HUES64 (cell line): Measurements from ENCODE around the gene SAMD5.

Experiments
- H3K27ac ChIP-seq: 2 replicates; pipeline ENCODE4 v1.7.0; 2013; ENCODE audit warnings: low read depth, low read length, inconsistent platforms
- H3K27me3 ChIP-seq: 2 replicates; pipeline ENCODE4 v1.6.1; 2013; ENCODE audit warnings: mild to moderate bottlenecking, low read length; ENCODE audit not compliant: insufficient read depth
- H3K36me3 ChIP-seq: 2 replicates; pipeline ENCODE4 v1.6.1; 2013; ENCODE audit warnings: mild to moderate bottlenecking, low read length; ENCODE audit not compliant: insufficient read depth
- H3K4me1 ChIP-seq: 2 replicates; pipeline ENCODE4 v1.6.1; 2013; ENCODE audit warnings: mild to moderate bottlenecking, low read length, moderate library complexity; ENCODE audit not compliant: insufficient read depth
- H3K4me3 ChIP-seq: 2 replicates; pipeline ENCODE4 v1.5.1; 2013; ENCODE audit warnings: mild to moderate bottlenecking, low read length, moderate library complexity
- H3K9ac ChIP-seq: 2 replicates; pipeline ENCODE4 v1.6.1; 2013; ENCODE audit warnings: mild to moderate bottlenecking, low read depth, low read length
- H3K9me3 ChIP-seq: 2 replicates; pipeline ENCODE4 v1.6.1; 2013; ENCODE audit warnings: low read depth, low read length; ENCODE audit not compliant: insufficient read depth
- WGBS: fragments of 150-250, 120-280 bp; methylation state at CpG from one replicate; pipeline ENCODE4 v1.1.7; 2013; ENCODE audit warnings: missing lambda C conversion rate; 5-methylcytosine and 5-hydroxymethylcytosine counted together

Gene SAMD5

DNA sequence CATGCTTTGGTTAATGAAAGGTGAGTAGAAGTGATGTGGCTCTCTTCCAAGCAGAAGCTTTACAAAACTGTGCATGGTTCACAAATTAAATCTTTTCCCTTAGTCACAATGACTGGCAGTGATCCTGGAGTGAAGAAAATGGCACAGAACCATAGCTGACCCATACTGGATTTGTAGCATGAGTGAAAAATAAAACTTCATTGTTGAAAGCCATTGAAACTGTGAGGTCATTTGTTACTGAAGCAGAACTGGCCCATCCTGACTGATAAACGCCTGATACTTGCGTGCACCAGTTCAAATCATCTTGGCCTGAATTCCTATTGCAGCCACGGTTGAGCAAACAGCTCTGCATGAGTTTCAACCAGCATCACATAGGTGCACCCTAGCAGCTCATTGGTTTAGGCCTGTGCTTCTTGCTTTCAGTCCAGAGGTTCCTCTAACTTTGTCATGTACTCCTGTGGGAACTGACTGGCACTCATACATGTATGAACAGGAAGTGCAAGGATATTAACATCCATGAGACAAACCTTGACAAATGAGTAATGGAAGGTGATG is 40.5 kb downstream of the SAMD5 start:
- no peaks in the 10 kb centered on the region for H3K27me3 ChIP-seq
- WGBS: 94% methylated on average over 3 of the region's 3 CpGs
- no peak overlapping the region for H3K4me3 ChIP-seq
- H3K36me3 ChIP-seq: no peaks in the 10 kb centered on the region
- no peaks in the 10 kb centered on the region for H3K9me3 ChIP-seq
- H3K27ac ChIP-seq: no peak overlapping the region
- H3K4me1 ChIP-seq: peaks cover 6% of the 10 kb centered on the region
- no peak overlapping the region for H3K9ac ChIP-seq

DNA sequence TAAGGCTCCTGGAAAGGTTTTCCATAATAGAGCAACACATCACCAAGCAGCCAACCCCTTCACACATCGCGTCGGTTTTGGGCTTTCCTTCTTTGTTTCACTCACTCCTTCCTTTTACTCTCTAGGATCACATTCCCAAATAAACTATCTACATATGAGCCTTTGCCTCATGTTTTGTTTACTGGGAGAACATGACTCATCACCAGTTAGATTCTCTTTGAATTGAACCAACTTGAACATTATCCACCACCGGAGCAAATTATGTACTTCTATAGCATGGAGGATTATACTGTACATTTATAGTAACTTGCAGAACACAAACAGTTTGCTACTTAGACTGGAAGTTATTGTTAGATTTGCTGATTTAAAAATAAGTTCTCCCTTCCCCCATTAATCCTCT is 41.0 kb downstream of the SAMD5 start:
- WGBS: 93% methylated on average over 4 of the region's 4 CpGs

DNA sequence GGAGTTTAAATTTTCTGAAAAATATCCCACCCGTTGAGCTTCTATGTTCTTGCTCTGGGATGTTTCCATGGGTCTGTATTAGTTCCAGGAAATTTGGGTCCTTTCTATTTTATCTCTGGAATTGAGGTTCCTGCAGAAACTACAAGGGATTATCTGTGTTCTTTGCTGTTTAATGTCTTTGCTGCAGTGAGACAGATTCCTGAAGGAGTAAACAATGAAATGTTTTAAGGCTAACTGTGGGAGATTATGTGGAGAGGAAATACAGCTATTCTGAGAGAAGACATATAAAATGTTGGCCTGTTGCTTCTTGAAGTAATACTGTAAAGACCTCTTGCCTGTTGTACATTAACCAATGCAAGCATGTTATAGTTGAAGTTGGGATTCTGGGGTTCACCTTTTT is 43.5 kb downstream of the SAMD5 start:
- Histone ChIP-seq H3K4me1 (no peaks in the 10 kb centered on the region), H3K4me3 (no peak overlapping the region), H3K27me3 (no peaks in the 10 kb centered on the region), H3K9me3 (no peaks in the 10 kb centered on the region), H3K36me3 (no peaks in the 10 kb centered on the region), H3K27ac (no peak overlapping the region), H3K9ac (no peak overlapping the region)
- 97% methylated on average over 1 of the region's 1 CpG for WGBS

More for the DNA sequence above, 41.0 kb downstream of the SAMD5 start:
- Histone ChIP-seq H3K27ac (no peak overlapping the region), H3K27me3 (no peaks in the 10 kb centered on the region), H3K36me3 (no peaks in the 10 kb centered on the region), H3K9ac (no peak overlapping the region), H3K4me3 (no peak overlapping the region), H3K4me1 (peaks cover 6% of the 10 kb centered on the region), H3K9me3 (no peaks in the 10 kb centered on the region)

DNA sequence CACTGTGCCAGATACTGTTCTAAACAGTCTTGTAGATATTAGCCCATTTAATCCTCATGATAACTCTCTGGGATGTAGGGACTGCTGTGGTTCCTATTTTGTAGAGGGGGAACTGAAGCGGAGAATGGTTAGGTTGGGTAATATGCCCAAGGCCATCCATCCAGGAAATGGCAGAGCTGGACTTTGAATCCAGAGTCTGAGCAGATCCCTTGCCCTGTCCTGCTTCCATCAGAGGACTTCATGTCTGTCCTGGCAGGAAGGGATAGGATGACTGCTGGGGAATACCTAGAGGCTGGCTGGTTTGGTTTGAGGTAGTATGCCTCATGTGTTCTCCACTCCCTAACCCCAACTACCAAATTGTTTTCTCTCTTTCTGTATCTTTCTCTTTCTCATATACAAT is 44.6 kb downstream of the SAMD5 start:
- H3K9ac ChIP-seq: no peak overlapping the region
- WGBS: 100% methylated on average over 1 of the region's 1 CpG
- H3K27me3 ChIP-seq: no peaks in the 10 kb centered on the region
- no peaks in the 10 kb centered on the region for H3K36me3 ChIP-seq
- no peaks in the 10 kb centered on the region for H3K4me1 ChIP-seq
- no peak overlapping the region for H3K4me3 ChIP-seq
- H3K9me3 ChIP-seq: no peaks in the 10 kb centered on the region
- H3K27ac ChIP-seq: no peak overlapping the region

DNA sequence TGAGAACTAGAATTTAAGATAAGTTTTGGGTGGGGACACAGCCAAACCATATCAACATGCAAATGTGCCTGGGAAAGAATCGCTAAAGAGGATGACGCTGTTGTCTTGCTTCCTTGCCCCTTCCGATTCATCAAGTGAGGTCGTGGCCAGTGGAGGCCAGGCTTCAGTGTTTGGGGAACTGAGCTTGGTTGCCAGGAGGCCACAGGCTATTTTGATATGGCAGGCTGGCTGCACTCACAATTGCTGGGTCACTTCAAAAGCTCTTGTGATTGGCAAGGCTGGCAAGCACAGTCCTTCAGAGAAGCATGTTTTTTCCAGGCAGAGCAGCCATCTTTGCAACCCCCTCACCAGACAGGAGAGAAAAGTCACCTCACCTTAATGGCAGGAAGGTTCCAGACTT is 45.8 kb downstream of the SAMD5 start:
- Histone ChIP-seq H3K27me3 (no peaks in the 10 kb centered on the region), H3K4me3 (no peak overlapping the region), H3K27ac (no peak overlapping the region), H3K4me1 (no peaks in the 10 kb centered on the region), H3K9me3 (no peaks in the 10 kb centered on the region), H3K9ac (no peak overlapping the region), H3K36me3 (no peaks in the 10 kb centered on the region)
- WGBS: 95% methylated on average over 4 of the region's 4 CpGs

DNA sequence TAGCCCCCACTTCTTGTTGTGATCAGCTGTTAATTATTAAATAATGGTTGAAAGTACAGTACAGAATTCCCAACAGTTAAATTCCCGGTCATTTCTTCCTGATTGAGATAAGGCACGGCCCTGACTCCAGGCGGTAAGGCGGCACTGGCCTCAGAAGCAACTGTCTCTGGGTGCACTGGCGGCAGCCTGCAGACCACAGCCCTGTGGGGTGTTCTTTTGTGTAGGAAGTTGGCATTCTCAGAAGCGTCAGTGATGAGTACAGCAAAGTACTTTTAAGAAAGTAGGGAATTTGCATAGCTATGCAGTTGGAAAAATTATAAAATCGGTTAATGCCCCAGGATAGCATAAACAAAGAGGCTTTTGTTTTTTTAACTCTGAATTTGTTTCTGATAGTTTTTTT is 50.5 kb downstream of the SAMD5 start:
- H3K9ac ChIP-seq: no peak overlapping the region
- H3K27me3 ChIP-seq: no peaks in the 10 kb centered on the region
- no peaks in the 10 kb centered on the region for H3K4me1 ChIP-seq
- WGBS: 80% methylated on average over 7 of the region's 7 CpGs
- no peaks in the 10 kb centered on the region for H3K36me3 ChIP-seq
- no peaks in the 10 kb centered on the region for H3K9me3 ChIP-seq
- H3K27ac ChIP-seq: no peak overlapping the region
- H3K4me3 ChIP-seq: no peak overlapping the region

DNA sequence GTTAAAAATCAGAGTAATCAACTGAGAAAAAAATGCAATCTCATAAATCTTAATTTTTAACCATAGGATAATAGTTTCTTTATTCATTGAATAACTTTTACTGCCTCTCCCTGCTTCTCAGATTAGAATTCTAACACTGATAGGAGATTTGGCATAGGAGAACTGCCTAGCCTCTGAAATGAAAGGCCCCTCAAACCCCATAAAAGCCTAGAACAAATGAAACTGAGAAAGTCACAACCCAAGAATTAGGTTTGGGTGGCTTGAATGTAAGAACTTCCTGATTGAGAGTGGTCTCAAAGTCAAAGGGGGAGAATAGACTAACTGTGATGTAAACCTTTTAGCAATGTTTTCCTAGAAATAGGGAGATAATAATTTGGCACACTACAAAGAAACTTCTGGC is 52.2 kb downstream of the SAMD5 start:
- H3K36me3 ChIP-seq: no peaks in the 10 kb centered on the region
- no peak overlapping the region for H3K9ac ChIP-seq
- no peaks in the 10 kb centered on the region for H3K9me3 ChIP-seq
- no peaks in the 10 kb centered on the region for H3K27me3 ChIP-seq
- H3K4me3 ChIP-seq: no peak overlapping the region
- no peaks in the 10 kb centered on the region for H3K4me1 ChIP-seq
- H3K27ac ChIP-seq: no peak overlapping the region

DNA sequence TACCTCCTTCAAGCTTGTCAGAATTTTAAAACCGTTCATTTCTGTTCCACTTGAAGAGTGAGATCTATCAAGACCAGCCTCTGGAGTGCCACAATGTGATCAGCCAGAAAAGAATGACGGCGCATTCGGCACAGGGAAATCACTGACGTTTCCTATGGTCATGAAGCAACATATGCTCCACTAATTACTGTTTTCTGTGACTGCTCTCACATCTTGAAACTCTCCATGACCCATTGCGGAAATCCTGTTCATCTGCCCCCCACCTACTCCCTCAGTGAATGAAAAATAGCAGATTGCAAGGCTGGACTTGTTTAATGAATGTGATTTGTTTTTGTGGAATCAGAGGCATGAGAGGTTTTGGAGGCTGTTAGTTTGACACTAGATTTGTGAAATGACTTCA is 53.2 kb downstream of the SAMD5 start:
- Histone ChIP-seq H3K9ac (no peak overlapping the region), H3K27me3 (no peaks in the 10 kb centered on the region), H3K4me1 (no peaks in the 10 kb centered on the region), H3K36me3 (no peaks in the 10 kb centered on the region), H3K9me3 (no peaks in the 10 kb centered on the region), H3K4me3 (no peak overlapping the region), H3K27ac (no peak overlapping the region)
- 96% methylated on average over 6 of the region's 6 CpGs for WGBS

DNA sequence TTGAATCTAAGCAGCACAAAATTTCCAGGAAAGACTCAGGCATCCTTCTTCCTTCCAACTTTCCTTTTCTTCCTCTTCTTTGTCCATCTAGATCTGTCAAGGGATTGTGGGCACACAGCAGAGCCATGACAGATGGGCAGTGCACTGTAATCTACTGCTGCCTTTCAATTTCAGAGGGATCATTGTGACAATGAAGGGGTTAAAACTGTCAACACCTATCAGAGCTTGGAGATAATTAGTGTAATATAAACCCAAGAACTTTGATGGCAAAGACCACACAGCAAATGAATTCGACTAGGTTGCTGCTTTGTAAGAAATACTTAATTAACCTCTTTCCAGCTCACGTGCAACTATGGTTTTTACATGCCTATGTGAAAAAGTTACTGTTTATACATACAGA is 55.0 kb downstream of the SAMD5 start:
- H3K9ac ChIP-seq: no peak overlapping the region
- H3K4me1 ChIP-seq: no peaks in the 10 kb centered on the region
- H3K36me3 ChIP-seq: no peaks in the 10 kb centered on the region
- H3K27me3 ChIP-seq: no peaks in the 10 kb centered on the region
- no peak overlapping the region for H3K27ac ChIP-seq
- H3K4me3 ChIP-seq: no peak overlapping the region
- no peaks in the 10 kb centered on the region for H3K9me3 ChIP-seq
- no CpG with 5 or more reads among the region's 2 CpGs for WGBS

DNA sequence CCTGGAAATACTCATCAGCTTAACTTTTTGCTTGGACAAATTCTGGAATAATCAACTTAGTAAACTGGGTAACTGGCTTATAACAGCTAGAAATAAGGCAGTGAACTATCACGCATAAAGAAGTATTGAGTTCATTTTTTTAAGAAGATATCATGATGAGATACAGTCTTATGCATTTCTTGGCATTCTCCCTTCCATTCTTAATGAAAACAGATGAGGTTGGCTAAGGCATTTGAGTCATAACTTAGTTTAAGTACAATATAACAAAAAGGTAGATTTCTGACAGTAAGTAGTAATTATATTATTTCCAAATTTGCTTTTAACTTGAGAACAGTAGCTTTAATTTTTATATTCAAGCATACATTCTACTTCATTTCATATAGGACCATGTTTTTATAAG is 56.1 kb downstream of the SAMD5 start:
- 94% methylated on average over 1 of the region's 1 CpG for WGBS
- no peaks in the 10 kb centered on the region for H3K36me3 ChIP-seq
- no peaks in the 10 kb centered on the region for H3K27me3 ChIP-seq

DNA sequence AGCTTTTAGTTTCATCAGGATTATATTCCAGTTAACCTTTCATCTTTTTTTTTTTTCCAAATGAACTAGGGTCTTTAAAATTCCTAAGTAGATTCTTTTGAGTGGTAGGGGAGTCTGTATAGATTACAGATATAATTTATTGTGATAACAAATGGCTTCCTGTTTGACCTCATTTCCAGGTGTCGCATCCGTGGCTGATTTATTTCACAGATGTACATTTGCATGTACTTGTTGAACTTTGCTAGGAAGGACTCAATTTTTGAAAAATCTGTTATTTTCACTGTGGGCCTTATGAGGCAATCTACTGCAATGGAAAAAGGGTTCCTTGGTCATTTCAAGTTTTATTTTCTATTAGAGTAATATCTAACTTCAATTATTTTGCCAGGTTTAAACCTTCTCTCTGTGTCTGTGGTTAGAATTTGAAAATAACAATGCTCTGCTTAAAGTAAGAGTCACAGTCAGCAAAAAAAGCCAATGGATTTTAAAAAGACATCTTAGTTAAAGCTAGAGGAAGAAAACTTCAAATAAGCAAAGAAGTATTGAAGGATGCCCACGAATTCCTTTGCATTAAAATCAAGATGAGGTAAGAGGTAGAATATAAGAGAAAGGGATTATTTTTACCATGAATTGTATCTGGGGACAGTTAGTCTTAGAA is 57.9 kb downstream of the SAMD5 start:
- Histone ChIP-seq H3K4me1 (no peaks in the 10 kb centered on the region), H3K9ac (no peak overlapping the region), H3K36me3 (no peaks in the 10 kb centered on the region), H3K4me3 (no peak overlapping the region), H3K27ac (no peak overlapping the region), H3K27me3 (no peaks in the 10 kb centered on the region), H3K9me3 (no peaks in the 10 kb centered on the region)
- WGBS: 77% methylated on average over 3 of the region's 3 CpGs

More for the DNA sequence above, 56.1 kb downstream of the SAMD5 start:
- Histone ChIP-seq H3K27ac (no peak overlapping the region), H3K9me3 (no peaks in the 10 kb centered on the region), H3K9ac (no peak overlapping the region), H3K4me3 (no peak overlapping the region), H3K4me1 (no peaks in the 10 kb centered on the region)
